ENCODE measurements around the gene MYO18B.

The MYO18B gene

DNA sequence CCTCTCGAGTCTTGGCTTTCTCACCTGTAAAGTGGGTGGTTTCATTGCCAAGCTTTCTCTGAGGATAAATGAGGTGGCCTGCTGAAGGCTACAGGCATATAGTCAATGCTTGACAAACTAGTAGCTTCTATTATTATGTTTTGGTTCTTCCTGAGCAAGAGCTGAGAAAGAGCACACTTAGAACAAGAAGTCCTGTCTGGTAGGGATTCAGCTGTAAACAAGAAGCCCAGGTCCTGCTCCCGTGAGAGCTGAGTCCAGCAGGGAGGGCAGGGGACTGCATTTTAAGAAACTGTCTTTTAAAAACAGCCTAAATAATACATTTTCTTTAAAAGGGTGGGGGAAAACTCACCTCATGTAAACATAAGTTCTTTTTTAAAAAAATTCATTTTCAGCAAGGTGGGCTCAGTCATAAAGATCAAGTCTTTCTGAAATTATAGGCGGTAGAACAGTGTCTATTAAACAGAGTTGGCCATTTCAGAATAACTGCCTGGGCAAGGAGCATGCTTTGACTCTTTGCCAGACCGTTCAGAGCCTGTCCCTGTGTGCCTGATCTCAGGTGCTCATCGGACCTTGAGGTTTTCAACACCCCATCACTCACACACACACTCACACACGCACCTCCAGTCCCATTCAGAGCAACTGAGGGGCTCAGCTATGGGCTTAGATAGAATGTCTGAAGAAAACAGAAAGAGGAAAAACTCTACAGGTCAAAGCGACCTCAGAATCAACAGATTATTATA is 29.2 kb upstream of the MYO18B start:
- TF ChIP-seq, protein P1, sequence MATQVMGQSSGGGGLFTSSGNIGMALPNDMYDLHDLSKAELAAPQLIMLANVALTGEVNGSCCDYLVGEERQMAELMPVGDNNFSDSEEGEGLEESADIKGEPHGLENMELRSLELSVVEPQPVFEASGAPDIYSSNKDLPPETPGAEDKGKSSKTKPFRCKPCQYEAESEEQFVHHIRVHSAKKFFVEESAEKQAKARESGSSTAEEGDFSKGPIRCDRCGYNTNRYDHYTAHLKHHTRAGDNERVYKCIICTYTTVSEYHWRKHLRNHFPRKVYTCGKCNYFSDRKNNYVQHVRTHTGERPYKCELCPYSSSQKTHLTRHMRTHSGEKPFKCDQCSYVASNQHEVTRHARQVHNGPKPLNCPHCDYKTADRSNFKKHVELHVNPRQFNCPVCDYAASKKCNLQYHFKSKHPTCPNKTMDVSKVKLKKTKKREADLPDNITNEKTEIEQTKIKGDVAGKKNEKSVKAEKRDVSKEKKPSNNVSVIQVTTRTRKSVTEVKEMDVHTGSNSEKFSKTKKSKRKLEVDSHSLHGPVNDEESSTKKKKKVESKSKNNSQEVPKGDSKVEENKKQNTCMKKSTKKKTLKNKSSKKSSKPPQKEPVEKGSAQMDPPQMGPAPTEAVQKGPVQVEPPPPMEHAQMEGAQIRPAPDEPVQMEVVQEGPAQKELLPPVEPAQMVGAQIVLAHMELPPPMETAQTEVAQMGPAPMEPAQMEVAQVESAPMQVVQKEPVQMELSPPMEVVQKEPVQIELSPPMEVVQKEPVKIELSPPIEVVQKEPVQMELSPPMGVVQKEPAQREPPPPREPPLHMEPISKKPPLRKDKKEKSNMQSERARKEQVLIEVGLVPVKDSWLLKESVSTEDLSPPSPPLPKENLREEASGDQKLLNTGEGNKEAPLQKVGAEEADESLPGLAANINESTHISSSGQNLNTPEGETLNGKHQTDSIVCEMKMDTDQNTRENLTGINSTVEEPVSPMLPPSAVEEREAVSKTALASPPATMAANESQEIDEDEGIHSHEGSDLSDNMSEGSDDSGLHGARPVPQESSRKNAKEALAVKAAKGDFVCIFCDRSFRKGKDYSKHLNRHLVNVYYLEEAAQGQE (IDR thresholded peaks at IDR 0.05; ENCODE audit: insufficient replicate concordance, low read depth), result no peak
- TF ChIP-seq, protein P2, sequence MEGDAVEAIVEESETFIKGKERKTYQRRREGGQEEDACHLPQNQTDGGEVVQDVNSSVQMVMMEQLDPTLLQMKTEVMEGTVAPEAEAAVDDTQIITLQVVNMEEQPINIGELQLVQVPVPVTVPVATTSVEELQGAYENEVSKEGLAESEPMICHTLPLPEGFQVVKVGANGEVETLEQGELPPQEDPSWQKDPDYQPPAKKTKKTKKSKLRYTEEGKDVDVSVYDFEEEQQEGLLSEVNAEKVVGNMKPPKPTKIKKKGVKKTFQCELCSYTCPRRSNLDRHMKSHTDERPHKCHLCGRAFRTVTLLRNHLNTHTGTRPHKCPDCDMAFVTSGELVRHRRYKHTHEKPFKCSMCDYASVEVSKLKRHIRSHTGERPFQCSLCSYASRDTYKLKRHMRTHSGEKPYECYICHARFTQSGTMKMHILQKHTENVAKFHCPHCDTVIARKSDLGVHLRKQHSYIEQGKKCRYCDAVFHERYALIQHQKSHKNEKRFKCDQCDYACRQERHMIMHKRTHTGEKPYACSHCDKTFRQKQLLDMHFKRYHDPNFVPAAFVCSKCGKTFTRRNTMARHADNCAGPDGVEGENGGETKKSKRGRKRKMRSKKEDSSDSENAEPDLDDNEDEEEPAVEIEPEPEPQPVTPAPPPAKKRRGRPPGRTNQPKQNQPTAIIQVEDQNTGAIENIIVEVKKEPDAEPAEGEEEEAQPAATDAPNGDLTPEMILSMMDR (IDR thresholded peaks at IDR 0.05; ENCODE audit: insufficient read depth, low read length), result no peak
- TF ChIP-seq SPI1 (IDR thresholded peaks at IDR 0.05; ENCODE audit: borderline replicate concordance, low read depth) (no peak), POLR2AphosphoS5 (IDR thresholded peaks at IDR 0.05; ENCODE audit: low read depth) (no peak)
- DNase-seq (ENCODE audit: low read depth in 1 of 2, low spot score in 1 of 2), result no peak
- Histone ChIP-seq H3K4me3 (replicated peaks; ENCODE audit: insufficient read depth, low read length) (no peak overlapping the region), H3K27me3 (ENCODE audit: insufficient read depth, poor library complexity, severe bottlenecking) (no peaks in the 10 kb centered on the region), H3K27ac (replicated peaks) (no peak overlapping the region)

DNA sequence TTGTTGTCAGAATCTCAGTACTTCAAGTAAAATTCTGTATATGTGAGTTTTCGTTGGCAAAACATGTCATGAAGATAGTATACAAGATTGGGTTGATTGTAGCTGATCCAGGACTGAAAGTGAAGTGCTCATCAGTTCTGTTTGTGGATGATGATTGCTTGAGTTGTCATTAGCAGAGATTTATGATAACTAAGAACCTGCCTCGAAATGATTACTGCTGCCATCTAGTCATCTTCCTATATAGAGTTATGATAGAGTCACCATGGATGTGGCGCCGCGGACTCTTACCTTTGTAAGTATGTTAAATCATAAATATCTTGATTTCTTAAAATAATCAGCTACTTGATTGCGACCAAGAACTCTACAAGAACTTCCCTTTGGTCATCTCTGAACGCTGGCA is 27.9 kb upstream of the MYO18B start:
- no peaks in the 10 kb centered on the region for H3K27me3 ChIP-seq (ENCODE audit: insufficient read depth, poor library complexity, severe bottlenecking)
- TF ChIP-seq GABPA (IDR thresholded peaks at IDR 0.05; ENCODE audit: low read depth) (no peak), SPI1 (IDR thresholded peaks at IDR 0.05; ENCODE audit: borderline replicate concordance, low read depth) (no peak), POLR2AphosphoS5 (IDR thresholded peaks at IDR 0.05; ENCODE audit: low read depth) (no peak)
- H3K4me3 ChIP-seq (replicated peaks; ENCODE audit: insufficient read depth, low read length), result no peak overlapping the region
- no peak overlapping the region for H3K27ac ChIP-seq (replicated peaks)
- DNase-seq (ENCODE audit: low read depth in 1 of 2, low spot score in 1 of 2), result no peak

DNA sequence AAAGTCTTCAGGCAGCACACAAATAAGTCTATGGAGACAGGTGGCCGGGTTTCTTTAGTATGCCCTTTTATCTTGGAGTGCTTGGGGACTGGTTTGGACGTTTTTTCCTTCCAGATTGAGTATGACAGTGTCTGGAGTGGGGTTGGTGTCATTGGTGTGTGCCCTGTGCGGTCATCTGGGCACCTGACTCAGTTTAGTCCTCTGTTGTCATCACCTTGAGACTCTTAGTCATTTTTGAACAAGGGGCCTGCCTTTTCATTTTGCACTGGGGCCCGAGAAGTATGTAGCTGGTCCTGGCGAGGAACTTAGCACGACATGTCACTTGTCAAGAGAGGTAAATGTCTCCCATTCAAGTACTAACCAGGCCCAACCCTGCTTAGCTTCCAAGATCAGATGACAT is 27.2 kb upstream of the MYO18B start:
- TF ChIP-seq, protein P2 (IDR thresholded peaks at IDR 0.05; ENCODE audit: insufficient read depth, low read length), result no peak
- TF ChIP-seq SPI1 (IDR thresholded peaks at IDR 0.05; ENCODE audit: borderline replicate concordance, low read depth) (no peak), GABPA (IDR thresholded peaks at IDR 0.05; ENCODE audit: low read depth) (no peak), POLR2AphosphoS5 (IDR thresholded peaks at IDR 0.05; ENCODE audit: low read depth) (no peak)
- TF ChIP-seq, protein P1 (IDR thresholded peaks at IDR 0.05; ENCODE audit: insufficient replicate concordance, low read depth), result no peak
- no peak for DNase-seq (ENCODE audit: low read depth in 1 of 2, low spot score in 1 of 2)
- no peaks in the 10 kb centered on the region for H3K27me3 ChIP-seq (ENCODE audit: insufficient read depth, poor library complexity, severe bottlenecking)
- H3K4me3 ChIP-seq (replicated peaks; ENCODE audit: insufficient read depth, low read length), result no peak overlapping the region
- no peak overlapping the region for H3K27ac ChIP-seq (replicated peaks)

DNA sequence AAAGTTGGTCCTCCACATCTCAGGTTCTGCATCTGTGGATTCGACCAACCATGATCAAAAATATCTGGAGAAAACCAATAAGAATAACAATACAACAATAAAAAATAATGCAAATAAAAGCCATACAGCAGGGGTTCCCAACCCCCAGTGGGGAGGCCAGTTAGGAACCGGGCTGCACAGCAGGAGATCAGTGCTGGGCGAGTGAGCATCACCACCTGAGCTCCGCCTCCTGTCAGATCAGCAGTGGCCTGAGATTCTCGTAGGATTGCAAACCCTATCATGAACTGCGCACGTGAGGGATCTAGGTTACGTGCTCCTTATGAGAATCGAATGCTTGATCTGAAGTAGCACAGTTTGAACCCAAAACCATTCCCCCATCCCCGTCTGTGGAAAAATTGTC is 25.4 kb upstream of the MYO18B start:
- H3K4me3 ChIP-seq (replicated peaks; ENCODE audit: insufficient read depth, low read length), result no peak overlapping the region
- H3K27me3 ChIP-seq (ENCODE audit: insufficient read depth, poor library complexity, severe bottlenecking), result no peaks in the 10 kb centered on the region
- TF ChIP-seq, protein P2 (IDR thresholded peaks at IDR 0.05; ENCODE audit: insufficient read depth, low read length), result no peak
- TF ChIP-seq, protein P1 (IDR thresholded peaks at IDR 0.05; ENCODE audit: insufficient replicate concordance, low read depth), result no peak
- no peak overlapping the region for H3K27ac ChIP-seq (replicated peaks)
- no peak for DNase-seq (ENCODE audit: low read depth in 1 of 2, low spot score in 1 of 2)
